ENCODE results near the gene ITPR1. TPM values are rescaled to one million over a fixed set of nuclear protein-coding genes. Genes with fewer than 3 reads are reported as not detected.

Gene ITPR1
- total RNA-seq, 1 donor from 2014 or later: 90.8 TPM

GRCh38 chr3:4564928-4565586 lies 71.9 kb downstream of the ITPR1 start:
- intact Hi-C loops (cut with micrococcal nuclease): no loop called here

GRCh38 chr3:4565809-4566501 lies 72.8 kb downstream of the ITPR1 start:
- intact Hi-C loops (cut with micrococcal nuclease): no loop called here

- intact Hi-C loops (cut with micrococcal nuclease): no loop called here
Observed at GRCh38 chr3:4568841-4569240, 75.7 kb downstream of the ITPR1 start.

GRCh38 chr3:4570840-4571621 lies 77.9 kb downstream of the ITPR1 start:
- intact Hi-C loops (cut with micrococcal nuclease): loop anchor here (1.0 to 5.0 kb wide), 2 partner anchors 220 to 269 kb away; partner anchors contain the start of gene SETMAR

GRCh38 chr3:4571690-4572334 lies 78.7 kb downstream of the ITPR1 start:
- intact Hi-C loops (cut with micrococcal nuclease): loop anchor here (1.0 to 5.0 kb wide), 2 partner anchors 221 to 270 kb away; partner anchors contain the start of gene SETMAR

GRCh38 chr3:4573153-4573552 lies 80.0 kb downstream of the ITPR1 start:
- intact Hi-C loops (cut with micrococcal nuclease): loop anchor here (5.0 kb wide), 1 partner anchor 271 kb away; the partner anchor contains the start of gene SETMAR

- intact Hi-C loops (cut with micrococcal nuclease): loop anchor here (5.0 kb wide), 1 partner anchor 272 kb away; the partner anchor contains the start of gene SETMAR
Observed at GRCh38 chr3:4574426-4574965, 81.3 kb downstream of the ITPR1 start.

GRCh38 chr3:4575381-4575780 lies 82.2 kb downstream of the ITPR1 start:
- intact Hi-C loops (cut with micrococcal nuclease): no loop called here

- intact Hi-C loops (cut with micrococcal nuclease): no loop called here
Observed at GRCh38 chr3:4577721-4578120, 84.6 kb downstream of the ITPR1 start.

- intact Hi-C loops (cut with micrococcal nuclease): no loop called here
Observed at GRCh38 chr3:4580346-4581123, 87.4 kb downstream of the ITPR1 start.

- intact Hi-C loops (cut with micrococcal nuclease): no loop called here
Observed at GRCh38 chr3:4581124-4581424, 87.9 kb downstream of the ITPR1 start.

- intact Hi-C loops (cut with micrococcal nuclease): no loop called here
Observed at GRCh38 chr3:4581498-4581897, 88.3 kb downstream of the ITPR1 start.

- intact Hi-C loops (cut with micrococcal nuclease): no loop called here
Observed at GRCh38 chr3:4581920-4582611, 88.9 kb downstream of the ITPR1 start.

GRCh38 chr3:4582624-4583023 lies 89.5 kb downstream of the ITPR1 start:
- intact Hi-C loops (cut with micrococcal nuclease): no loop called here

GRCh38 chr3:4583416-4583815 lies 90.3 kb downstream of the ITPR1 start:
- intact Hi-C loops (cut with micrococcal nuclease): no loop called here

GRCh38 chr3:4584456-4585249 lies 91.5 kb downstream of the ITPR1 start:
- intact Hi-C loops (cut with micrococcal nuclease): loop anchor here (1.0 to 5.0 kb wide), 3 partner anchors 48 to 233 kb away; partner anchors contain the start of gene ITPR1

- intact Hi-C loops (cut with micrococcal nuclease): loop anchor here (5.0 kb wide), 1 partner anchor 46 kb away; no protein-coding TSS in a partner anchor
Observed at GRCh38 chr3:4586381-4586780, 93.2 kb downstream of the ITPR1 start.

- intact Hi-C loops (cut with micrococcal nuclease): loop anchor here (5.0 kb wide), 1 partner anchor 45 kb away; no protein-coding TSS in a partner anchor
Observed at GRCh38 chr3:4587061-4587837, 94.1 kb downstream of the ITPR1 start.

All from T-helper 1 cell treated with Interleukin-12 subunit alpha and Interleukin-12 subunit beta and Interleukin-4 antibody, amounts not matched to agents 30 ng/mL and 1 ng/mL, for 36 hours (primary cell).